Osteocyte (in vitro differentiated cells): Measurements from ENCODE around the gene CAAP1. TPM values are rescaled to one million over a fixed set of nuclear protein-coding genes. Genes with fewer than 3 reads are reported as not detected.

Experiments
- DNase-seq: peaks from one replicate; pipeline ENCODE4 v3.0.0; 2021; ENCODE audit warnings: mixed read lengths; ENCODE audit not compliant: unreplicated experiment; ENCODE audit errors: extremely low spot score
- H3K27ac Mint-ChIP-seq: one replicate; pipeline ENCODE4 v1.8.0; 2021; ENCODE audit warnings: mild to moderate bottlenecking, mixed read lengths; ENCODE audit not compliant: unreplicated experiment
- H3K27me3 Mint-ChIP-seq: one replicate; pipeline ENCODE4 v1.8.0; 2021; ENCODE audit warnings: mixed read lengths; ENCODE audit not compliant: unreplicated experiment
- H3K36me3 Mint-ChIP-seq: one replicate; pipeline ENCODE4 v1.8.0; 2021; ENCODE audit warnings: mixed read lengths; ENCODE audit not compliant: unreplicated experiment
- H3K4me1 Mint-ChIP-seq: one replicate; pipeline ENCODE4 v1.8.0; 2021; ENCODE audit warnings: mixed read lengths; ENCODE audit not compliant: unreplicated experiment
- H3K4me3 Mint-ChIP-seq: one replicate; pipeline ENCODE4 v1.8.0; 2021; ENCODE audit warnings: mild to moderate bottlenecking, moderate library complexity, mixed read lengths; ENCODE audit not compliant: unreplicated experiment
- H3K9me3 Mint-ChIP-seq: one replicate; pipeline ENCODE4 v1.8.0; 2021; ENCODE audit warnings: mixed read lengths; ENCODE audit not compliant: unreplicated experiment
- total RNA-seq: library from RNA; stranded (reverse); gene quantifications from 2 replicates; pipeline ENCODE4 v1.2.1, GENCODE V29; 2021
- TF ChIP-seq, protein P1 (sequence below): fragments of 200-600 bp; sonication (generic); IDR thresholded peaks from 2 replicates; pipeline ENCODE4 v1.5.0; 2021; ENCODE audit warnings: antibody characterized with exemption, mild to moderate bottlenecking, moderate library complexity

The CAAP1 gene
- total RNA-seq, 1 donor from 2014 or later, result 17.8 TPM

DNA sequence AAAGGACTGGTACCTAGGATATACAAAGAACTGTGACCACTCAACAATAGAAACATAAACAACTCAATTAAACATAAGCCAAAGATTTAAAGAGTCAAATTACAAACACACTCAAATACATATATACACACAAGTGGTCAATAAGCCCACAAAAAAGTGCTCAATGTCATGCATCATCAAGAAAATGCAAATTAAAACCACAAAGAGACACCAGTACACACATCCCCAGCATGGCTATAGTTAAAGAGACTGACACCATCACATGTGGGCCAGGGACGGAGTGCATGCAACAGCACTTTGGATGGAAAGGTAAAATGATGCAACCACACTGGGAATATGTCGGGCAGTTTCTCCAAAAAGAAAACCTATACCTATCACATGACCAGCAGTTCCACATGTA lies 89.7 kb downstream of the CAAP1 start:
- Mint-ChIP-seq H3K4me3 (no peak overlapping the region), H3K9me3 (no peaks in the 10 kb centered on the region), H3K27ac (no peak overlapping the region), H3K4me1 (no peaks in the 10 kb centered on the region), H3K27me3 (peaks cover 10% of the 10 kb centered on the region), H3K36me3 (no peaks in the 10 kb centered on the region)
- no peak for DNase-seq
- TF ChIP-seq, protein P1, sequence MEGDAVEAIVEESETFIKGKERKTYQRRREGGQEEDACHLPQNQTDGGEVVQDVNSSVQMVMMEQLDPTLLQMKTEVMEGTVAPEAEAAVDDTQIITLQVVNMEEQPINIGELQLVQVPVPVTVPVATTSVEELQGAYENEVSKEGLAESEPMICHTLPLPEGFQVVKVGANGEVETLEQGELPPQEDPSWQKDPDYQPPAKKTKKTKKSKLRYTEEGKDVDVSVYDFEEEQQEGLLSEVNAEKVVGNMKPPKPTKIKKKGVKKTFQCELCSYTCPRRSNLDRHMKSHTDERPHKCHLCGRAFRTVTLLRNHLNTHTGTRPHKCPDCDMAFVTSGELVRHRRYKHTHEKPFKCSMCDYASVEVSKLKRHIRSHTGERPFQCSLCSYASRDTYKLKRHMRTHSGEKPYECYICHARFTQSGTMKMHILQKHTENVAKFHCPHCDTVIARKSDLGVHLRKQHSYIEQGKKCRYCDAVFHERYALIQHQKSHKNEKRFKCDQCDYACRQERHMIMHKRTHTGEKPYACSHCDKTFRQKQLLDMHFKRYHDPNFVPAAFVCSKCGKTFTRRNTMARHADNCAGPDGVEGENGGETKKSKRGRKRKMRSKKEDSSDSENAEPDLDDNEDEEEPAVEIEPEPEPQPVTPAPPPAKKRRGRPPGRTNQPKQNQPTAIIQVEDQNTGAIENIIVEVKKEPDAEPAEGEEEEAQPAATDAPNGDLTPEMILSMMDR, result no peak

DNA sequence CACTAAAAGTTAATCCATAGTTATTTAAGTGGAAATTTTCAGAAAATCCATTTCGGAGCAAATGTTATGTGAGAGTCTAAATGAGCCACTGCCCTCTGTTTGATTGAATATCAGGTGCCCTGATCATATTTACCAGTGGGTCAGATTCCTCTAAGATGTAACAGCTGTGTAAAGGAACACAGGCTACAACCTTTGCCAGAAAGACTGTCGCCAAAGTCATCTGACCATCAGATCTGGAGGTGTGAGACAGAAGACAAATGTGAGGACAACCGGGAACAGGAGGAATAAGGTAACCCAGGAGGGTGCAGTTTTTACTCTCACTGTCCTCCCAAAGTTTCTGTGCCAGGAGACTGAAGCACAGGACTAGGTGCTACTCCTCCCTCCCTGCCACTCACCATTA lies 90.8 kb downstream of the CAAP1 start:
- no peak overlapping the region for H3K27ac Mint-ChIP-seq
- no peaks in the 10 kb centered on the region for H3K4me1 Mint-ChIP-seq
- no peaks in the 10 kb centered on the region for H3K36me3 Mint-ChIP-seq
- no peaks in the 10 kb centered on the region for H3K9me3 Mint-ChIP-seq
- H3K27me3 Mint-ChIP-seq, result peaks cover 8% of the 10 kb centered on the region
- no peak for DNase-seq
- TF ChIP-seq, protein P1, result no peak
- H3K4me3 Mint-ChIP-seq, result no peak overlapping the region

DNA sequence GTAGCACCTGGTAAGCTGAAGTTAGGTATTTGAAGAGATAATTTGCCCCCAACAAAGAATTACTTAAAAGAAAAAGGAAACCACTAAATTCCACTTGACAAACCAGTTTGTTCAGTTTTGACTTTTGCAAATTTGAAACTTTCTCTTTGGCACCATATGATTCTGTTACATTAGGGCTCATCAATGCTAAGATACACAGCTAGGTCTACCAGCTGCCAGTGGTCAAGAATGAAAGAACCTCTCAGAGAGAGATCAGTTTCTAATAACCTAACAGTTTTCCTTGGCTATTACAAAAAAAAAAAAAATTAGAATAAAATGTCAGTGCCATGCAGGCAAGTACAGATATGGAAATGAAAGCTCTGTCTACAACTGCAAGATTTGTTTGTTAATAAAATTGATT lies 92.3 kb downstream of the CAAP1 start:
- DNase-seq, result no peak
- Mint-ChIP-seq H3K4me3 (no peak overlapping the region), H3K36me3 (no peaks in the 10 kb centered on the region), H3K27ac (no peak overlapping the region), H3K4me1 (no peaks in the 10 kb centered on the region), H3K27me3 (peaks cover 8% of the 10 kb centered on the region), H3K9me3 (no peaks in the 10 kb centered on the region)
- TF ChIP-seq, protein P1, result no peak

DNA sequence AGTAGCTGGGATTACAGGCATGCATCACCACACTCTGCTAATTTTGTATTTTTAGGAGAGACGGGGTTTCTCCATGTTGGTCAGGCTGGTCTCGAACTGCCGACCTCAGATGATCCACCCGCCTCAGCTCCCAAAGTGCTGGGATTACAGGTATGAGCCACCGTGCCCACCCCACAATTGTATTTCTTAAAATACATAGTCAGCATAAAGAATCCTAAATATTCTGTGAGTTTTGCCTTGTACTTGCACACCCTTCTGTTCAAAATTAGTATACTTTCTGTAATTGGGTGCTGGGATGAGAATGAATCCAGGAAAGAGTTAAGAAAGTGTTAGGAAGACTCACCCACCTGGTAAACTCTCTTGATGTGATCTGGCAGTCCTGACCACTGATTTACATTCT lies 101.3 kb downstream of the CAAP1 start:
- no peak for DNase-seq
- Mint-ChIP-seq H3K27ac (no peak overlapping the region), H3K27me3 (peaks cover 8% of the 10 kb centered on the region), H3K4me1 (no peaks in the 10 kb centered on the region), H3K4me3 (no peak overlapping the region), H3K9me3 (peaks cover 10% of the 10 kb centered on the region), H3K36me3 (no peaks in the 10 kb centered on the region)
- TF ChIP-seq, protein P1, result no peak

Other genes with a start within 250 kb of the CAAP1 start
- 32.2 and 33.1 TPM in 2 replicates for gene PLAA, start 54.4 kb upstream of the CAAP1 start, total RNA-seq
- 14.7 and 17.0 TPM in 2 replicates for gene IFT74, start 63.6 kb upstream of the CAAP1 start, total RNA-seq
- gene LRRC19, start 112.9 kb upstream of the CAAP1 start, total RNA-seq, result not detected in 2 replicates
- 1.3 and 1.6 TPM in 2 replicates for gene TEK, start 216.4 kb upstream of the CAAP1 start, total RNA-seq